GM18499 (cell line): ENCODE measurements around the gene RACGAP1.
"Not testable (repeated sequence)": the region's sequence is repeated elsewhere in the genome, so short reads cannot be mapped to it uniquely, and the experiment has no call there.

Source experiments
- ATAC-seq: cut with Tn5 transposase; IDR thresholded peaks from one replicate; pipeline ENCODE4 v1.9.1; 2021; ENCODE audit warnings: moderate number of reproducible peaks; ENCODE audit not compliant: insufficient read depth, unreplicated experiment

The RACGAP1 gene

DNA sequence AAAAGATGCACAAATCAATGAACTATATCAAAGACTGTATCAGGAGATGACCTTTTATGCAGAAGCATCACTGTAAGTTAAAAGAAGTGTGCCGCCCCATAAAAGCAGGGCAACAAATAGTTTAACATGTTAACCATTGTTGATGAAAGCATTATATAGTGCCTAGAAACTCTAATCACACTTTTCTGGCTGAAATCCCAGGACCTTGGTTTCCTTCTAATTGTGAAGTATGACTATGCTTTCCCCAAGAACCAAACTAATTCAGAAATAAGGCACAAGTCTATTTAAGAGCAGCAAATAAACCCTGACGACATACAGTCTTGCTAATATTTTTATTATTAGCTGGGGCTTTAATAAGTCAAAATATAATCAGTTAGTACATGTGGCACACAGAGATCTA, 21.7 kb downstream of the RACGAP1 start:
- ATAC-seq, result no peak

DNA sequence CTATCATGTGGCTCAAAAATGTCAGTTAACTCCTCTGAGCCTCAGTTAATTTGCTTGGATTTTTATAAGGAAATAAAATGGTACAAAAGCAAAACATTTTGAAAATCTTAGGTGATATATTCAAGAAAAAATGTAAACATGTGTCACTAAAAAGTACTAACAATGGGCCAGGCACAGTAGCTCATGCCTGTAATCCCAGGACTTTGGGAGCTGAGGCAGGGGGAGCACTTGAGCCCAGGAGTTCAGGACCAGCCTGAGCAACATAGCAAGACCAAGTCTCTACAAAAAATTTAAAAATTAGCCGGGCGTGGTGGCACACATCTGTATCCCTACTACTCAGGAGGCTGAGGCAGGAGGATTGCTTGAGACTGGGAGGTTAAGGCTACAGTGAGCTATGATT, 26.8 kb downstream of the RACGAP1 start:
- ATAC-seq, result no peak

DNA sequence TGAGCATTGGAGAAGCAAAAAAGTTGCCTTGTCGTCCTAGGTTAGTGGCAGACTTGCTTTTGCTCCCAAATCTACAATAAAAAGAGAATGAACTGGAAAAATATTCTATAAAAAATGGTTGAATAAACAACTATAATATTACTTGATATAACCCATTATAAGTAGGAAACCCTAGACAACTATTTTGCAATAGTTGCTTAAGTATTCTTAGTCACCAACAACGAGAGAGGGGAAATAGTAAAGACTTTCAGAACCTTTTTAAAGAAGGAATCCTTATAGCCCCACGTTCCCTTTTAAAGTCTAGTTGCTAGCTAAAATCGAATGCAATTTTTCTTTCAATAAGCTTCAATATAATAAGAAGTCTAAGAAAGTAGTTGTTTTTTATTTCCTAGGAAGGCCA, 35.0 kb downstream of the RACGAP1 start:
- no peak for ATAC-seq

DNA sequence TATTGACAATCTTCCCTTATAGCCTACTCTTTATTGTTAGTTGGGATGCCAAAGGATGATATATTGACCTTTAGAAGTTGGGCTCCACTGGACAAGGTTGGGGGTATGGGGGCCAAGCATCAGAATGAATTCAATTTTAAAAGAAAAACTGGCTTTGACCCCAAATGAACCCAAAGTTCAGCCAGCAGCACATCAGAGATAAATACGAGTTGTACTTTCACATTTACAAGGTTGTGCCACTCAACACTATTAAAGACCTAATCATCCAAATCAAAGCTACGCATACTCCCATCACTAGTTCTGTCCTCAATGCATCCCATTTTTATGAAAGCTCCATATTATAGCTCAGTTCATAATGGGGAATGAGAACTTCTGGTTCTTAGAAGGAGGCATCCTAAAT, 35.9 kb downstream of the RACGAP1 start:
- not testable (repeated sequence) for ATAC-seq

DNA sequence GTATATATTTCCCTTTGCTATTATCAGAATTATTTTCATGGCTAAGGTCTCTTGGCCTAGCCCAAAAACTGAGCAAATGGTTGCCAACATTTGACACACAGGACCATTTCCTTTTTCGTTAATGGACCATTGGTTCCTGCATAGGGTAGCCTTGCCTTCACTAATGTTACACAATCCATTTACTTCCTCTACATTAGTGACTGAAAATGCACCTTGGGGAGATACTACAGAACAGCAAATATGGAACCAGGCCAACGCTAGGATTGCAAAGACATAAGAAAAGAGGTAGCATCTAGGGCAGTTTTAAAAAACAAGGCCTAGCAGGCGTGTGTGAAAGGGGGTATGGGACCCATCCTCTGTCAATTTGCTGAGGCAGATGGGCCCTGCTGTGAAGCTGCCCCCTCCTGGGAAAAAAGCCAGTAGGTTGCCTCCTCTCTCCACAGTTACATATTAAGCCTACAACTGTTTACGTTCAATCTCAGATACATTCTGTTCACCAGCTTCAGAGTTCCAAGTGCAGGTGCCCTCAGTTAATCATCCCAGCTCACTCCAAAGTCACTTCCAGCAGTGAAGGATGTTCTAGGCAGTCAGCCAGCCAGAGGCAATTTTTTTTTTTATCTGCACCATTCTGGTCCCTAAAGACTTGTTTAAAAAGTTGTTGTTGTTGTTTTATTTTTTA, 37.5 kb downstream of the RACGAP1 start:
- ATAC-seq, result no peak

DNA sequence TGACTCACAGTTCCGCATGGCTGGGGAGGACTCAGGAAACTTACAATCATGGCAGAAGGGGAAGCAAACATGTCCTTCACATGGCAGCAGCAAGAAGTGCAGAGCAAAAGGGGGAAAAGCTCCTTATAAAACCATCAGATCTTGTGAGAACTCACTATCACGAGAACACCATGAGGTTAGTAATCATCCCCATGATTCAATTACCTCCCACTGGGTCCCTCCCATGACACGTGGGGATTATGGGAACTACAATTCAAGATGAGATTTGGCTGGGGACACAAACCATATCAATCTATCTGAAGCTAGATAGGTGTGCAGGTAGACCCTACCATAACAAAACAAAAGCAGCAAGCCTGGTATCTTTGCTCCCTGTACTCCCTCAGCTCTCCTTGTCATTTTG, 38.8 kb downstream of the RACGAP1 start:
- not testable (repeated sequence) for ATAC-seq

DNA sequence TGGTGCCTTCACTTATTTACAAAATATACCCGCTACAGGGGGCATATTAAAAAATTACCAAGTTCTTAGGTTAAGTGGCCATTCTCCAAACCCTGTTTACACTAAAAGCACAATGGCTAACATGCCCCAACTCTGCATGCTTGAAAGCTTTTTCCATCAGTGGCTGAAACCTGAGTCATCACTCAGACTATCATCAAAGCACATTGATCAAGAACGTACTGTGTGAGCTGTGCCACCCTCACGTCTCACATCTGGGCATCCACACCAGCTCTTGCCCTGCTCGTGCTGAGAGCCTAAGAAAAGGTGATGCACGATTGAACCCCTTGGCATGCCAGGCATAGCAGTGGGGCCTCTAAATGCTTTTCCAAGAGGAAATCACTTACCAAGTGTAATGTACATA, 39.3 kb downstream of the RACGAP1 start:
- no peak for ATAC-seq

DNA sequence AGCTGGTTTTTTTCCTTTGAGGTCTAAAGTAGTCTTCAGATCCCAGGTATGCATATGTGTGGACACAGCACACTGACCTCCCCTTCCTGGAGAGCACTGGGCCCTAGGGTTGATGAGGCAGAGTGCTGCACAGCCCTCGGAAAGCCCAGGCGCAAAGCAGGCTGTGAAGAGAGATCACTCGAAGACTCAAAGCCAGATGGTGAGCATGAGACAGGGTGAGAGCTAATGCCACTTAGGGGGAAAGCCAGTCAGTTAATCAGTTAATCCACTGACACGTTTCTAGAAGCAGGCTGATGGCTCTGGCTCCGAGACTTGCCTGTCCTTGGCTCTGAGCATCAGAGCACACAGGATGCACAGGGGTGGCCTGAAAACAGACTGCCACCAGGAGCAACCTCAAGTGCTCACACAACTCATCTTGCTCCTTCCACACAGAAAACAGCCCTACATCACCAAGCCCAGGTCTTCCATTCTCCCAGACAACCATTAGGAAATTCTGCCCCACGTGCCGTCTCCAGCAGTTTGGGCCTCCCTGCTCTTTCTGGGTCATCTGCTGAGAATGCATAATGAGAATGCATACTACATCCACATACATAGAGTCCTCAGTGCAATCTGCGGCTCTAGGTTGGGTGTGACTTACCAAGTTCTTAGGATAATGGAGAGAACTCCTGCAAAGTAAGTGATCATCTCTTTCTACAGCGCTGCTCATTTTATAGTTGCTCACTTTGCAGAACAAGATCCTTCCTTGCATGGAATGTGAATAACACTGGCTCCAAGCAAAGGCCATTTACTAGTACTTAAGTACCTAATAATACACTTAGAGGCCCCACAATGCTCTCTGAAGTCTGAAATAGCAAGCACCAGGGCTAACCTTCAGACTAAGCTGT, 40.6 kb downstream of the RACGAP1 start:
- ATAC-seq, result no peak

DNA sequence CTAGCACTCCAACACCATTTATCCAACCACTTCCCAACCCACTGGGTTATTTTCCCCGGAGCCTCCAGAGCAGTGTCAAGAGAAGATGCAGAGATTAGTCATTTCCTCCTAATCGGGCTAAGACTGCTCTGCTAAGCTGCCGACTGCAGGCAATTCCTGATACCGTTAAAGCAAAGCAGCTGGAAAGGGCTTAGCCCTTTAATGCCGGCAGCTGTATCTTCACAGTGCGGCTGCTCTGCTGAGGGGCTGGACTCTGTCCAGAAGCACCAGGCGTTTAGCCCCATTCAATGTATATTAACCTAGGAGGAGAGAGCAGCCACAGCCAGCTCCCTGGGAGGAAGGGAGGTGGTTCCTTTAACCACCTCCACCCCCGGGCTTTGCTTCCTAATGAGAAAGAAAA, 41.4 kb downstream of the RACGAP1 start:
- ATAC-seq, result no peak

DNA sequence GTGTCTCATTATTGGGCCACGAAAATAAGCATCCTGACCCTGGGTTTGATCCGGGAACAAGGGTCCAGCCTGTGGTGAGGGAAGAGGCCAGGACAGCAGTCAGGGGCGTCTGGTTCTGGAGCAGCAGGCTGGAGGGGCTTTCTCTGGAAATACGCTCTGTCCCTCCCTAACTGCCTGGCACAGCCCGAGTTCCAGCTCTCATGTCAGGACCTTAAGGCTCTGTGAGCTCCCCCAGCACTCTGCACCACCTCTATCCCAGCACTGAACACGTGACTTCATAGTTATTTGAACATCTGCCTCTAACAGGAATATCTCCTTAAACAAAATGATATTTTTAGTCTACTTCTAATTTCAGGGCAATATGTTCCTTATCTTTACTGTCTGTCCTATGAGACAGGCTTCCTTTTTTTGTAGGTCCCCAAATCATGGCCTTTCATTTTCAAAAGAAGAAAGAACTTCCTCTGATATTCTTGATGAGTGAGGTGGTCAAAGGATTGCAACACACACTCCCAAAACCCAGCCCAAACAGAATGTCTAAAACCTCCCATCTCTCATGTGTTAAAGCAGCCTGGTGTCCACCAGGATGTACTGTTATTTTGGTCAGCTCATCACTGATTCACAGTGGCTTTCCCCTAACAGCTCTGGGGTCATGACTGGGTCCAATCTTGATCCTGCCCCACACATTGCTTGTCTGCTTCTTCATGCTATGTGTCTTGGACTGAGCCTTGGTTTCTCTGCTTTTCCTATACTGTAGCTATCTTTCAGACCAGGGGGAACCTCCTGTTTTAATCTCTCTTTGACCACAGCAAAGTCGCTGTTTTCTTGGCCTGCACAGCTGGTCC, 42.8 kb downstream of the RACGAP1 start:
- ATAC-seq, result no peak

DNA sequence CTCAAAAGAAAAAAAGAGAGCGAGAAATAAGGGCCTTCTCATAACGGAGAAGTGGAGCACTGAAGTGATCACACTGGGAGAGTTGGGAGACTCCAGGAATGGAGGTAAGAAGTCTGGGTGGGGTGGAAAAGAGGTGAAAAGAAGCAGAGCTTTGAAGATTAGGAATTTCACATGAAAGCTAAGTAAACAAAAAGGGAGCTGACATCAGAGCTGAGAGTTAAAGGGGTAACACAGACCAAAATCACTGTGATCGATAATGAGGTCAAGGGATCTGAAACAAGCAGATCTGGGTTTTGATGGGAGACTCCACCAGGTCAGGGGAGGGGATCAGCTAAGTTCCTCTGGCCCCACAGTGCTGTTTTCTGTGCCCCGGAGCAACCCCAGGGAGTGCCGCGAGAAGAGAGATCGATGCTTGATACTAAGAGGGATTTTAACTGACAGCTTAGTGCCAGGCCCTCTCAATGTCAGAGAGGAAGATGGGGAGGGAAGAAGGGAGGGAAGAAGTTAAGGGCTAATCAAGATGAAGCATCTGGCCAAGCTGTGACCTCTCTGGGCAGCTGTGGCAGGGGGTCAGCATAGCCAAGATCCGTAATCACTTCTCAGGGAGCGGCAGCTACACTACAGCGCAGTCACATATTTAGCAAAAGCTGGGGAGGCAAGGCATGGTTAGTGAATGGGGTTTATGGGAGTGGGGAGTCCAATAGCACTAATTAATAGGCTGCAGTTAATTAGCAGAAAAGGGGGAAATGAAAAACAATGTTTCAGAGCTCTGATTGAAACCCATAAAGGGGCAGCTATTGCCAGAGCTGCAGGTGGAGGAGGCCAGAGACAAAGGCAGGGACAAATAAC, 44.6 kb downstream of the RACGAP1 start:
- ATAC-seq, result no peak

DNA sequence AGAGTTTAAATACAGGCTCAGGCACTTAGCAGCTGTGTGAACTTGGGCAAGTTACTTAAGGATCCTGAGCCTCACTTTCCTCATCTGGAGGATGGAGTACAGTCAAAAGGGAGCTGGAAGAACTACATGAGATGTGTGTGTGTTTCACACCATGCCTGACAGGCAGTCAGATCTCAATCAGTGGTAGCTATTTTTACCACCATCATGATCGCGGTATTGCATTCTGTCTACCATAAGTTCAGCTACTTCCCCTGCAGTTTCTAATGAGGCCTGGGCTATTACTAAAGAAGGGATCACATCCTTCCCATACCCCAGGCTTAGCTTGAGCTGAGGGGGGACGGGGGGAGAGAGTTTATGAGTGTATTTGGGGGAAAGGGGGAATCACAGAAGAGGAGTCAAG, 45.5 kb downstream of the RACGAP1 start:
- no peak for ATAC-seq

DNA sequence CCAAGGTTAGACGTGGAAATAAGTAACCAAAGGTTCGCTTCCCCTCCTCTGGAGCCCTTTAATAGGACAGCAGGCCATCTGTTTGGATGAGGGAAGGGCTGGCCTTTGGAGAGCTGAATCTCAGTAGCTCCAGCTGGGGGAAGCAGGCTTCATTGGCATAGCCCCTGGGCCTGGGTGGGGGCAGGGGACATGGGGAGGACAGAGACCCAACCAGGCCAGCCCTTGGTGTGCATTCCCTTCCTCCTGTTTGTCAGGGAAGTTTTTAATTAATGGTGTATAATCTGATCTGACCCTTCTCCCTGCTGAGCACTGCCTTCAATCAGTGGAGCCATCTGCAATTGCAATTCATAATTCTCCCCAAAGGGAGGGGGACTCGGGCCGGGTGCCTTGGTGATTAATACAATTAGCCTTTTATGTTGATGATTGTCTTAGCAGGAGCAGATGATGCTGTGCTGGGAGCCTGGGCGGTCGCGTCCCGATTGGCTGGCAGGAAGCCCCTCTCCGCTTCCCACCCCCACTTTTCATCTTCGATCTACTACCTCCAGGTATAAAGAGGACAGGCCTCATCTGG, 46.2 kb downstream of the RACGAP1 start:
- no peak for ATAC-seq

DNA sequence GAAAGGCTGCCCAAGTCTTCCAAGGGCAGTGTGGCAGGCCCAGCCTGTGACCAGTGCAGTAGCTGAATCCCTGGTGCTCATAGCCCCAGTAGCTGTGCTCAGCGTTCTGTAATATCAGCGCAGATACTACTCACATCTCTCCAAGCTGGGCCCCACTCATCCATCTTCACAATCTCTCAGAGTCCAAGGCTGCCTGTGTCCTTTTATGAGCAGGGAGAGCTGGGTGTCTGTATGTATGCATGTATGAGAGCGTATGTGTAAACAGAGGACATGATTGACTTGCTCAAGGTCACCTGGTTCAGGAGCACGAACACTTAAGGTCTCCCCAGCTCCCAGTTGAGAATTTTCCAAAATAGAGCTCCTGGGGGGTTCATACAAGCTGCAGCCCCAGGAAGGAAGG, 47.2 kb downstream of the RACGAP1 start:
- ATAC-seq, result no peak

DNA sequence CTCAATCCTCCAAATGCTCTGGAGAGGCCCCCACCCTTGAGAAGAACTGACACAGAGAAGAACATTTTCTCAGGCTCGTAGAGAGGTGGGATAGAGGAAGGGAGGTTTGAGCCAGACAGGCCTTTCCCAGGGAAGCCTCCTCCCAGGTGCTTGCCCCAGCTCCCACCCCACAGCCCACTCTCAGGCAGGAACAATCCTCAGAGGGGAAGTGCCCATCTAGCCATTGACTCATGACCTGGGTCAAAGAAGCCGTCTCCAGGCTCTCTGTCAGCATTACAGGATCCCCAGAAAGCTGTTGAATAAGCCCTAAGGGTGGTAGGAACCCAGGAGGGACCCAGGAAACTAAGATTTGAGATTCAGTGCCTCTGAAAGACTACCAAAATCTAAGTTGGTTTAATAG, 48.7 kb downstream of the RACGAP1 start:
- no peak for ATAC-seq

DNA sequence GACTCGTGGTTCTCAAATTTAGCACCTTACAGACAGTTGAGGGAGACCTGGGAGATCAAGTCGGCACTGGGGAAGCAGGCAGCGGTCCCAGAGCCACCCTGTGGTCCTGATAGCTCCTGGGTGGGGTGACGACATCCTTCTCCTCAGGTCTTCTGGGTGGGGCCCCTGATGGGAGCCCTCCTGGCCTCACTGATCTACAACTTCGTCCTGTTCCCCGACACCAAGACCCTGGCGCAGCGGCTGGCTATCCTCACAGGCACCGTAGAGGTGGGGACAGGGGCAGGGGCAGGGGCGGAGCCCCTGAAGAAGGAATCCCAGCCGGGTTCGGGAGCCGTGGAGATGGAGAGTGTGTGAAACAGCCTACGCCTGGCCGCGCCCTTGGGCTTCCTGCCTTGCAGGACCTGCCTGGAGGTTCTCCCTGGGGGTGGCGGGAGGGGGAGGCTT, 50.0 kb downstream of the RACGAP1 start:
- no peak for ATAC-seq

DNA sequence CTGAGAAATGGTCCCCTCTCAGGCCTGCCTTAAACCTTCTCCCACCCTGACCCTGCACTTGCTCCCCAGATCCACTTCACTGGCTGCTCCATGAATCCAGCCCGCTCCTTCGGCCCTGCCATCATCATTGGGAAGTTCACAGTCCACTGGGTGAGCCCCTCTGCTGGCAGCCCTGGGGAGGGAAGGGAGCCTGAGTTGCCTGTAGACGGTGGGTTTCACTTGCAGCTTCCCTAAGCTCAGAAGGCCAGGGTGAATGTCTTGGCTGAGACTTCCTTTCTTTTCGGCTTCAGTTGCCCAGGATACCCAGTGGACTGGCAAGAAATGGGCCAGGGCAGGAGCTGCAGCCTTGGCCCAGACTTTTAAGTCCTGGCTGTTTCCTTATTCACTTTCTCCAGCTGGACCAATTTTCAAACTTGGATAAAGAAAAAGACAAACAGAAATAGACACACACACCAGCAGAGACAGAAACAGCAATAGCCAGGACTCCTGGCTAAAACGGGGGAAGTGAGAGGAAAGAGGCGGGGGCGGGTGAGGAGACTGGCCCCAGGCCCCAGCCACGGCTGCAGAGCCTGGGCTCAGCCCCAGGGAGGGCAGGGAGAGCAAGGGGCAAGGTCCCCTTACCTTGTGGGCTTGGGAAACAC, 50.5 kb downstream of the RACGAP1 start:
- no peak for ATAC-seq

DNA sequence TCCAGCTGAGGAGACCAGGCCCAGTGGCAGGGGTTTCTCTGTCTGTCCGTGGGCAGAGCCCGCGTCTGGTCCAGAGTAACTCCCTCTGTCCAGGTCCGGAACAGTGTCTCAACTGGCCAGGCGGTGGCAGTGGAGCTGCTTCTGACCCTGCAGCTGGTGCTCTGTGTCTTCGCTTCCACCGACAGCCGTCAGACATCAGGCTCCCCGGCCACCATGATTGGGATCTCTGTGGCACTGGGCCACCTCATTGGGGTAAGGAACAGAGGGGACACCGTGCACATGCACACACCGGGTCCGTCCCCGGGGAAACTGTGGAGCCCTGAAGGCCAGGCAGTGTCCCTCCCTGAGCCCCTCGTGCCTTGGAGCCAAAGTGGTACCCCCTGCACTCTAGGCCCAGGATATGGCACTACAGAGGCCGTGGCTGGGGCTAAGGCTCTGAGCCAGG, 51.0 kb downstream of the RACGAP1 start:
- ATAC-seq, result no peak

DNA sequence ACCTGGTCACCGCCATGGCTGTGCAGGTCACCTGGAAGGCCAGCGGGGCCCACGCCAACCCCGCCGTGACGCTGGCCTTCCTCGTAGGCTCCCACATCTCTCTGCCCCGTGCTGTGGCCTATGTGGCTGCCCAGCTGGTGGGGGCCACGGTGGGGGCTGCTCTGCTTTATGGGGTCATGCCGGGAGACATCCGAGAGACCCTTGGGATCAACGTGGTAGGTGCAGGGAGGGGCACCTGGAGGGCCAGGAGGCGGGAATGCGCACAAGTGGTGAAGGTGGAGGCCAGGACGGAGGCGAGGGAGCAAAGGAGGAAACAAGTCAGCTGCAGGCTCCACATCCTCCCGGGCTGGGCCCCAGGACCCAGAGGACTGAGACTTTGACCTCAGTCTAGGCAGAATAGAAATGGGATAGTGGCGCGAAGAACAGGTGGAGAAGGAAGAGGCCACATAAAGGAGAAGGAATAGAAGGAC, 51.9 kb downstream of the RACGAP1 start:
- no peak for ATAC-seq
